Muscle layer of colon (tissue), 2 donors: Measurements from ENCODE around the gene ABHD14A.

ENCODE experiments used
- H3K27ac ChIP-seq: one replicate; pipeline ENCODE4 v1.7.0; 2013; ENCODE audit warnings: low read depth, mild to moderate bottlenecking, low read length, moderate library complexity
- H3K27me3 ChIP-seq, 2 donors: one replicate each; pipeline ENCODE4 v1.7.0; 2013; ENCODE audit warnings: low read length in 2 of 2, mild to moderate bottlenecking in 2 of 2; ENCODE audit not compliant: insufficient read depth in 2 of 2, control insufficient read depth in 1 of 2
- H3K36me3 ChIP-seq: one replicate; pipeline ENCODE4 v1.7.0; 2013; ENCODE audit warnings: mild to moderate bottlenecking, low read length; ENCODE audit not compliant: insufficient read depth
- H3K4me1 ChIP-seq: one replicate; pipeline ENCODE4 v1.7.0; 2013; ENCODE audit warnings: mild to moderate bottlenecking, low read length; ENCODE audit not compliant: insufficient read depth
- H3K4me3 ChIP-seq, 2 donors: one replicate each; pipeline ENCODE4 v1.7.0; 2013; ENCODE audit warnings: low read length in 2 of 2, low read depth in 1 of 2, mild to moderate bottlenecking in 1 of 2, moderate library complexity in 1 of 2
- H3K9ac ChIP-seq: one replicate; pipeline ENCODE4 v1.7.0; 2013; ENCODE audit warnings: low read length
- H3K9me3 ChIP-seq: one replicate; pipeline ENCODE4 v1.7.0; 2013; ENCODE audit warnings: mild to moderate bottlenecking, low read length
- donor health status: abdominal sarcoma.
- donor health status: Adenocarcinoma of cecum.

Gene ABHD14A

GRCh38 chr3:51962854-51963530, 11.9 kb upstream of the ABHD14A start:
- no peak overlapping the region for H3K9ac ChIP-seq
- no peak overlapping the region for H3K4me3 ChIP-seq
- H3K9me3 ChIP-seq, result no peaks in the 10 kb centered on the region
- peaks cover 27% of the 10 kb centered on the region for H3K4me1 ChIP-seq
- H3K36me3 ChIP-seq, result peaks cover 8% of the 10 kb centered on the region
- no peaks in the 10 kb centered on the region for H3K27me3 ChIP-seq
- peak overlapping the region; percentile 48 for H3K27ac ChIP-seq

GRCh38 chr3:51963951-51964451, 10.9 kb upstream of the ABHD14A start:
- Histone ChIP-seq H3K27me3 (no peaks in the 10 kb centered on the region), H3K27ac (no peak overlapping the region), H3K9me3 (no peaks in the 10 kb centered on the region), H3K4me1 (peaks cover 31% of the 10 kb centered on the region), H3K36me3 (peaks cover 8% of the 10 kb centered on the region), H3K4me3 (no peak overlapping the region), H3K9ac (no peak overlapping the region)

- no peak overlapping the region for H3K4me3 ChIP-seq
- no peaks in the 10 kb centered on the region for H3K9me3 ChIP-seq
- peaks cover 8% of the 10 kb centered on the region for H3K36me3 ChIP-seq
- H3K27ac ChIP-seq, result no peak overlapping the region
- no peak overlapping the region for H3K9ac ChIP-seq
- H3K4me1 ChIP-seq, result peaks cover 31% of the 10 kb centered on the region
- H3K27me3 ChIP-seq, result no peaks in the 10 kb centered on the region
Observed at GRCh38 chr3:51964521-51964920, 10.3 kb upstream of the ABHD14A start.

- H3K9ac ChIP-seq, result no peak overlapping the region
- H3K27me3 ChIP-seq, result no peaks in the 10 kb centered on the region
- peak overlapping the region; percentile 73 for H3K27ac ChIP-seq
- peaks cover 31% of the 10 kb centered on the region for H3K4me1 ChIP-seq
- peak overlapping the region in 1 of 2 donors; percentile 90 for H3K4me3 ChIP-seq
- H3K36me3 ChIP-seq, result peaks cover 3% of the 10 kb centered on the region
- H3K9me3 ChIP-seq, result no peaks in the 10 kb centered on the region
Observed at GRCh38 chr3:51966016-51966415, 8.8 kb upstream of the ABHD14A start.

GRCh38 chr3:51966486-51966885, 8.4 kb upstream of the ABHD14A start:
- H3K27me3 ChIP-seq, result no peaks in the 10 kb centered on the region
- H3K9ac ChIP-seq, result peak overlapping the region; percentile 65
- H3K4me1 ChIP-seq, result peaks cover 31% of the 10 kb centered on the region
- H3K36me3 ChIP-seq, result peaks cover 8% of the 10 kb centered on the region
- H3K4me3 ChIP-seq, result peak overlapping the region; percentile 79 to 90
- H3K27ac ChIP-seq, result peak overlapping the region; percentile 73
- no peaks in the 10 kb centered on the region for H3K9me3 ChIP-seq

GRCh38 chr3:51966922-51967383, 7.9 kb upstream of the ABHD14A start:
- peaks cover 8% of the 10 kb centered on the region for H3K36me3 ChIP-seq

GRCh38 chr3:51967384-51968169, 7.3 kb upstream of the ABHD14A start, which contains the start of gene PCBP4:
Gene PCBP4, minus strand, starts transcription at chr3:51967454. Its CDS starts 6,214 bp downstream, at chr3:51961240.
- Histone ChIP-seq H3K4me1 (peaks cover 31% of the 10 kb centered on the region), H3K27ac (peak within 1 kb of the TSS; percentile 89), H3K9me3 (no peaks in the 10 kb centered on the region), H3K9ac (peak within 1 kb of the TSS; percentile 66), H3K4me3 (peak within 1 kb of the TSS; percentile 79 to 90), H3K27me3 (no peaks in the 10 kb centered on the region), H3K36me3 (peaks cover 8% of the 10 kb centered on the region)

More at GRCh38 chr3:51966922-51967383, 7.9 kb upstream of the ABHD14A start:
- H3K9ac ChIP-seq, result peak overlapping the region; percentile 65
- peak overlapping the region; percentile 73 for H3K27ac ChIP-seq
- no peaks in the 10 kb centered on the region for H3K9me3 ChIP-seq
- H3K27me3 ChIP-seq, result no peaks in the 10 kb centered on the region
- H3K4me3 ChIP-seq, result peak overlapping the region; percentile 79 to 90
- peaks cover 31% of the 10 kb centered on the region for H3K4me1 ChIP-seq

GRCh38 chr3:51968170-51968775, 6.6 kb upstream of the ABHD14A start:
- H3K4me3 ChIP-seq, result peak overlapping the region; percentile 60 to 71
- H3K4me1 ChIP-seq, result peaks cover 31% of the 10 kb centered on the region
- peaks cover 8% of the 10 kb centered on the region for H3K36me3 ChIP-seq
- H3K27ac ChIP-seq, result peak overlapping the region; percentile 89
- no peaks in the 10 kb centered on the region for H3K9me3 ChIP-seq
- H3K9ac ChIP-seq, result peak overlapping the region; percentile 66
- H3K27me3 ChIP-seq, result no peaks in the 10 kb centered on the region

- H3K27ac ChIP-seq, result no peak overlapping the region
- no peaks in the 10 kb centered on the region for H3K9me3 ChIP-seq
- H3K36me3 ChIP-seq, result peaks cover 8% of the 10 kb centered on the region
- no peaks in the 10 kb centered on the region for H3K27me3 ChIP-seq
- peaks cover 33% of the 10 kb centered on the region for H3K4me1 ChIP-seq
- no peak overlapping the region for H3K9ac ChIP-seq
- no peak overlapping the region for H3K4me3 ChIP-seq
Observed at GRCh38 chr3:51968883-51969678, 5.8 kb upstream of the ABHD14A start.

GRCh38 chr3:51969841-51970240, 5.0 kb upstream of the ABHD14A start:
- Histone ChIP-seq H3K27ac (no peak overlapping the region), H3K4me1 (peaks cover 33% of the 10 kb centered on the region), H3K36me3 (peaks cover 8% of the 10 kb centered on the region), H3K9me3 (no peaks in the 10 kb centered on the region), H3K27me3 (no peaks in the 10 kb centered on the region), H3K9ac (no peak overlapping the region), H3K4me3 (no peak overlapping the region)
